HS-27A (cell line): ENCODE measurements around the gene FAM9C.
"Not testable (repeated sequence)": the region's sequence is repeated elsewhere in the genome, so short reads cannot be mapped to it uniquely, and the experiment has no call there.

Experiments used
- DNase-seq: peaks from one replicate; pipeline ENCODE4 v3.0.0-alpha.2; 2012; ENCODE audit warnings: low read depth, missing footprints

The FAM9C gene

DNA sequence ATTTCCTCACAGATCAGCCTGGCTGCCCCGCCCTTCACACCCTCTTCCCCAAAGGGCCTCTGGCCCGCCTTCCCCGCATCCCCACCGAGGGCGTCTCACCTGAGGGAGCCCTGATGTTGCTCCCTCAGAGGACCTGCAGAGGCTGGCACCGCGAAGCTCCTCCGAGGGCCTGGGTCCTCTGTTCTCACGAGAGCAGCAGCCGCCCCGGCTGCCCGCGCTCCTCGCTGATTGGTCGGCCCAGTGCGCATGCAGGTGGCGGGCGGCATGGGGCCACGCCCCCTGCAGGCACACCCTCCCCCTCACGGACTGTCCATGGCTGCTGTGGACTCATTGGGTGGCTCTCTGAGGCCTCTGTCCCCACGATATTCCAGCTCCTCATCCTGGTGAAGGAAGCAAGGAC is at the start of gene FAM9C:
FAM9C (minus strand) TSS at position 180 of the 400 bp plus-strand sequence. CDS start 831 bp downstream, outside the sequence.
- DNase-seq = no peak

- DNase-seq = no peak
These were observed 49.2 kb upstream of the FAM9C start for GRCh38 chrX:13093529-13094140.

GRCh38 chrX:13092455-13092941 is 48.1 kb upstream of the FAM9C start:
- no peak for DNase-seq

GRCh38 chrX:13091111-13091765 is 46.8 kb upstream of the FAM9C start:
- DNase-seq = no peak

- DNase-seq = no peak
These were observed 46.1 kb upstream of the FAM9C start for GRCh38 chrX:13090339-13091110.

DNA sequence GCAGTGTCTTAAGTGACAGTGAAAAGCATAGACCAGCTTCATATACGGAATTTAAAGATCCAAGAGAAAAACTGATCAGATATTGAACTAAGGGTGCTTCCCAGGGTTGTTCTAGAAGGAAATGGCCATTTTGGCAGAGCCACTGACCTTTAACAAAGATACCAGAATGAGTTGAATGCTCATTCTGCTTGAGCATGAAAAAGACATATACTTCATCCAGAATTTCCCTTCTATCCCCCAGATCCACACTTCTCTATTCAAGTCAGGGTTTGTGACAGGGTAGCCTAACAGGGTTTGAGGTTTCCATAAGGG is 45.6 kb upstream of the FAM9C start:
- no peak for DNase-seq

DNA sequence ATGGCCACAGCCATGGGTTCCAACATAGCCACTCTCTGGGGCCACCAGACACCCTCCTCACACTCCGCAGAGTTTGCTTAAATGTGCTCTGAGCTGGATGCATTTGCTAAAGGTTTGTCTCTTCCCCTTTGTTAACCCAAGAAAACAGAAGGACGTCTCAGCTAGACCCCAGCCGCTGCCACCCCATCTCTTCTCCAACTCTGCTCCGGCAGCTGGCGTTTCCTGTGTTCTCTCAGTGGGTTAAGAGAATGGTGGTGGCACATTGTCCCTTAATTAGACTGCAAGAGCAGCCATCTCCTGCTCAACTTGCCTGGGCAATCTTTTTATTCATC is 43.7 kb upstream of the FAM9C start:
- no peak for DNase-seq

DNA sequence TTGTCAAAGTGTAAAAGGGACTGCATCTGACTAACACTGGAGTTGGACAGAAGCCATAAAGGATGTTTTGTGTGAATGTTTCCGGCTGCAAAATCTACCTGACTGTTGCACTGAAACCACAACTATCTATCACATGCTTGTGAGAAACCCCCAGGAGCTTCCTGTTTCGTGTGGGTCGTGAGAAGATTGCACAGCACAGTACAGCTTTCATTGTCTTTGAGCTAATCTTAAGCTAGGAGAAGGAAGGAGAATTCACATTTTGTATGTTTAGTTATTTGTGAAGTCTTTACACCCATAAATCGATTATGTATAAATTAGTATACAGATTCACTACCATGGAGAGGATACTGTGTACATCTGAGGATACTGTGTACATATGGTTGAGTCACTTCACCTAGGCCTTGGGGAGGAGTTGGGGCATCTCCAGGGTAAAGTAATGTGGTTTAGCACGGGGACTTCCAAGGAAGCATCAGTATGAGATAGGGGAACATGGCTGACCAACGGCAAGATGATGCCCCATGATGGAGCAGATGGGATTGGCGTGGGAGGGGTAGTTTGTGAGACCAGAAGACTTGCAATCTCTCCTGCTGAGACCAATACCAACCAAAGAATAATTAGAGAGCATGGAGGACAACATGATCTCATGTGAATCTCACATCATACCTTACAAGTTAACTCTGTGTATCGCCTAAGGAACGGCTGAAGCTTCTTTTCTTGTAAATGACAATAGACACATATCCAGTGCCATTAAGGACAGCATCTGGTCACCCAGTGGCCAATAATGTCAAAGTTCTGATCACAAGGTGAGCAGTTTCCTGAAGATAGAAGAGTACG is 43.1 kb upstream of the FAM9C start:
- DNase-seq = no peak

DNA sequence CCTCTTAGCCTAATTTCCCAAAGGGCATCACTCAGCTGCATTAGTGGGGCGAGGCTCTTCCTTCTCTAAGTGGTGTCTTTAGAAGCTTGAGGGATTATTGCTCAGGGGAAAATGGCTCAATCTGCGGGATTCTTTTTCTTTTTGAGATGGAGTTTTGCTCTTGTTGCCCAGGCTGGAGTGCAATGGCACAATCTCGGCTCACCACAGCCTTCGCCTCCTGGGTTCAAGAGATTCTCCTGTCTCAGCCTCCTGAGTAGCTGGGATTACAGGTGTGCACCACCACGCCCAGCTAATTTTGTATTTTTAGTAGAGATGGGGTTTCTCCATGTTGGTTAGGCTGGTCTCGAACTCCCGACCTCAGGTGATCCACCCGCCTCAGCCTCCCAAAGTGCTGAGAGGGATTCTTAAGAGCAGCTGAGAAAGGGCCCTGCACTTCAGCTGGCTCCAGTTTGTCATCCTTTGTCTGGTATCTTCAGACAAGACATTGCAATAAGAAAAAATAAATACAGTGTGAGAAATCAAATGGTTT is 42.4 kb upstream of the FAM9C start:
- DNase-seq = not testable (repeated sequence)

GRCh38 chrX:13086076-13086475 is 41.7 kb upstream of the FAM9C start:
- DNase-seq = no peak

GRCh38 chrX:13085526-13085925 is 41.1 kb upstream of the FAM9C start:
- no peak for DNase-seq

DNA sequence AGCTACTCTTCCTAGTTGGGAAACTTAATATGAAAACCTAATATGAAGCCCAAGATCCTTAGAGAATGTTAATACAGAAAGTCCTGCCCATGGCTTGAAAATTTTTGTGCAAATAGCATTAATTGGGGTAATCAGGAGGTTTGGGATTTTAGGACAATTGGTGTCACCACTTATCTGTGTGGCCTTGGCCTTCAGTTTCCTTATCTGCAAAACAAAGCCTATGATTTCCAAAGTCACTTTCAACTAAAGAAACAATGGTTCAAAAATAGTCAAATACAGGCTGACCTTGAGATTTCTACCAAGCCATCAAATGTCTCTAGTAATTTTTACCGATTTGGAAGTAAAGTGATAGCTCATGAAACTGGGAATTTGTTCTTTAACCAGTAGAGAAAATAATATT is 40.2 kb upstream of the FAM9C start:
- DNase-seq = no peak

- not testable (repeated sequence) for DNase-seq
These were observed 39.4 kb upstream of the FAM9C start for GRCh38 chrX:13083755-13084326.

- no peak for DNase-seq
These were observed 38.0 kb upstream of the FAM9C start for GRCh38 chrX:13082206-13083065.

DNA sequence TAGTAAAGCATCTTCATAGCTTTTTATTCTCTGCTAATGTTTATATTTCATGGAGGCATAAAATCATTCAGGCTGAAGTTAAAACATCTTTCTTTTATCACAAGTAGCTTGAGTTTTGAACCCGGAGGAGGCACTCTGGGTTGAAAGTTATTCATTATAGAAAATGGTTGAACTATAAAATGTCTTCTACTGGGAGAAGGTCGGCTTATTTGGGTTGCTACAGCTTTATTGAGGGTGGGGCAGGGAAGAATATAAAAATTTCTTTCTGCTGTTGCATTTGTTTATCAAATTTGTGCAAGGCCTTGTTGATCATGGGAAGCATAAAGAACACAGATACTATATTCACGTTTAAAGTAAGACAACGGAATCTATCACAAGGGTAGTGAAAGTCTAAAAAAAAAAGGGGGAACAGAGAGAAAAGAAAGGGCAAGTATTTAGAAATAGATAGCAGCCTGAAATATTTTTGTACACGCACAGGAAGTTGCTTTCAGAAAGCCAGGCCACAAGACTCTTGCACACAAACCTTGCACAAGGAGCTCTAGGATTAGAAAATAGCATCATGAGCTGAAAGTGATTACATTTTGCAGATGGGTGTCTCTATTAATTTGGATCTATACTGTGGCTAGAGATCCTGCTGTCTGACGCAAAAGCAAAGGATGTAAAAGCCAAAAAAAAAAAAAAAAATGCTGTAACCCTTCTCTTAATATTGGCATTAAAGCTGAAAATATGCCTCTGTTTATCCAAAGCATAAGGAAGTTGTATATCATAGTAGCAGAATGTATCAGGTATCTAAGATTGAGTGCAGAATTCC is 37.2 kb upstream of the FAM9C start:
- no peak for DNase-seq

GRCh38 chrX:13080128-13080795 is 35.8 kb upstream of the FAM9C start:
- no peak for DNase-seq

GRCh38 chrX:13078739-13079444 is 34.5 kb upstream of the FAM9C start:
- no peak for DNase-seq

DNA sequence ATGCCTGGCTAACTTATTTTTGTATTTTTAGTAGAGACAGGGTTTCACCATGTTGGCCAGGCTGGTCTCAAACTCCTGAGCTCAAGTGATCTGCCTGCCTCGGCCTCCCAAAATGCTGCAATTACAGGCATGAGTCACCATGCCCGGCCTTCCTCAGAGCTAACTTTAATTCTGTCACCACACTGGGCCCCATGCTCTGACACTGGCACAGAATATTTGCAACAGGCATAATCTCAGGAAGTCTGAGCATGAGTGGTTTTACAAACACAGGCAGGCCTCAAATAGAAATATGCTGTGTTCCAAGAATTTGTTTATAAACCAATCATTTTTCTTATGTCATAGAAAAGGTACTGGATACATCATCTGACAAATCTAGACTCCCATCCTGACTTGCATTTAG is 32.7 kb upstream of the FAM9C start:
- DNase-seq = no peak
